GM20000 (cell line): ENCODE measurements around the gene AP1M1.

Experiments used
- DNase-seq: peaks from one replicate; pipeline ENCODE4 v3.0.0; 2012; ENCODE audit warnings: low spot score
- TF ChIP-seq, protein P1 (sequence below): IDR thresholded peaks from 2 replicates; pipeline ENCODE4 v1.5.1; 2012; ENCODE audit warnings: mild to moderate bottlenecking, control low read depth; ENCODE audit errors: extremely low read depth, missing control alignments

AP1M1 gene

DNA sequence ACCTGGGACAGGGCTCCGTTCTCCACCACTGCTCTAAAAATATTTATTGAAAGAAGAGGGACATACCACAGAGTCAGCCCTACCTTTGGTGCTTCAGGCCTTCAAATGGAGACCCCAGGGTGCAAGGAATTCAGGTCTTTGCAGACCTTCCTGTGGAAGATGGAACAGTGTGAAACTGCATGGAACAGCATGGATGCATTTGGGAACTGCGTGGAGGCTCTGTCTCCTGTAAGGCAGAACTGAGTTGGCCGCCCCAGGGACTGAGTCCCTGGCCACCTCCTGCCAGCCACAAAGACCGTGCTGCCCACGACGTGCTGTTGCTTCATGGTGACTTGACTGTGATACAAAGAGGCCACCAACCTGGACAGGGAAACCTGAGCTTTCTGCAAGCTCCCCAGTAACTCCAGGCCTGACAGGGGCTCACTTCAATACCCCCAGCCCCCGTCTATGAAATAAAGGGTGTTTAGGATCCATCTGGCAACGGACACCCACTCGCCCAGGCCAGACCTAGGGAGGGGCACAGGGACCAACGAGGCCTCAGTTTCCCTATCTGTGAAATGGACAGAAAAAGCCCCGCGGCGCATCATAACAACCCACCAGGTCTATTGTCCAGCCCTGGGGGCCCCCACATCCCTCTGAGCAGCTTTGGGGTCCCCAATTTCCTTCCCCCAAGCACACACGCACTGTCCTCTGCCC is 68.3 kb downstream of the AP1M1 start:
- TF ChIP-seq, protein P1, sequence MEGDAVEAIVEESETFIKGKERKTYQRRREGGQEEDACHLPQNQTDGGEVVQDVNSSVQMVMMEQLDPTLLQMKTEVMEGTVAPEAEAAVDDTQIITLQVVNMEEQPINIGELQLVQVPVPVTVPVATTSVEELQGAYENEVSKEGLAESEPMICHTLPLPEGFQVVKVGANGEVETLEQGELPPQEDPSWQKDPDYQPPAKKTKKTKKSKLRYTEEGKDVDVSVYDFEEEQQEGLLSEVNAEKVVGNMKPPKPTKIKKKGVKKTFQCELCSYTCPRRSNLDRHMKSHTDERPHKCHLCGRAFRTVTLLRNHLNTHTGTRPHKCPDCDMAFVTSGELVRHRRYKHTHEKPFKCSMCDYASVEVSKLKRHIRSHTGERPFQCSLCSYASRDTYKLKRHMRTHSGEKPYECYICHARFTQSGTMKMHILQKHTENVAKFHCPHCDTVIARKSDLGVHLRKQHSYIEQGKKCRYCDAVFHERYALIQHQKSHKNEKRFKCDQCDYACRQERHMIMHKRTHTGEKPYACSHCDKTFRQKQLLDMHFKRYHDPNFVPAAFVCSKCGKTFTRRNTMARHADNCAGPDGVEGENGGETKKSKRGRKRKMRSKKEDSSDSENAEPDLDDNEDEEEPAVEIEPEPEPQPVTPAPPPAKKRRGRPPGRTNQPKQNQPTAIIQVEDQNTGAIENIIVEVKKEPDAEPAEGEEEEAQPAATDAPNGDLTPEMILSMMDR = no peak
- no peak for DNase-seq

DNA sequence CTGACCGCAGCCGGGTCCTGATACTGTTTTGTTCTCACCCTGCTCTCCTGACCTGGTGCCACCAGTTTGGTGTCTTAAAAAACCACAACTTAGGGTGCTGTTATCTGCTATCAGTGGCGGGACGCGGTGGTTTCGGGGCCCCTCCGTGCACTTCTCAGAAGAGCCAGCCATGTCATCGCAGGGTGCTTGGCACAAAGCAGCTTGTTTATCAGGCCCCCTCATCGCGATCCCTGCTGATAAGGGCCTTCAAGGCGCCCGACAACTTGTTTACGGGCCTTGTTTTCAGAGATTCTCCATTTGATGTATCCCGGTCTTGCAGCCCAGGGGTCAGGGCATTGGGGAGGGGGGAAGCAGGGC is 68.9 kb downstream of the AP1M1 start:
- DNase-seq = no peak

DNA sequence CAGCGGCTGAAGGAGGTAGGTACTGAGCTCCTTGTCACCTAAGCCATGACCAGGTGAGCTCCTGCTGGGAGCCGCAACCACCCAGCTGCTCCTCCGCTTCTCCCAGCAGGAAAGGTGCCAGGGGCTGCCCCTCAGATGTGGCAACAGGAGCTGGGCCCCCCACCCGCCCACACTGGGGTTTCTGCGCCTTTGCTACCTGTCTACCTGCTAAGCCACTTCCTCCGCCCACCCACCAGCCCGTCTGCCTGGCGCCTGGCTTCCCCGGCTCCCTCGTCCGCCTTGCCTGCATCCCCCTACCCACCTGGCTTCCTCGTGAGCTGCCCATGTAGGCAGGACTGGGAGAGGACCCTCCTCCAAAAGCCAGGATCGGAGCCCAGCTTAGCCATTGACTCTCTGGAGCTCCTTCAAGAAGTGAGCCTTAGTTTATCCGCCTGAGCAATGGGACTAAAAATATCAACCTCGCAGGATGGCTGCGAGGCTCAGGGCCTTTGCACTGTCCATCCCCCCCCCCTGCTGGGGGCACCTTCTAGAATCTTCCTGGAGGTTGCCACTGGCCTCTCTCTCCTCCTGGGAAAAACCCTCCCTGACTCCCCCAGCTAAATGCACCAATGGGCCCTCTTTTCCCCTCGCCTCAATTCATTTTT is 71.1 kb downstream of the AP1M1 start:
- no peak for DNase-seq
- TF ChIP-seq, protein P1 = no peak

More for the DNA sequence above, 68.9 kb downstream of the AP1M1 start:
- TF ChIP-seq, protein P1 = no peak

DNA sequence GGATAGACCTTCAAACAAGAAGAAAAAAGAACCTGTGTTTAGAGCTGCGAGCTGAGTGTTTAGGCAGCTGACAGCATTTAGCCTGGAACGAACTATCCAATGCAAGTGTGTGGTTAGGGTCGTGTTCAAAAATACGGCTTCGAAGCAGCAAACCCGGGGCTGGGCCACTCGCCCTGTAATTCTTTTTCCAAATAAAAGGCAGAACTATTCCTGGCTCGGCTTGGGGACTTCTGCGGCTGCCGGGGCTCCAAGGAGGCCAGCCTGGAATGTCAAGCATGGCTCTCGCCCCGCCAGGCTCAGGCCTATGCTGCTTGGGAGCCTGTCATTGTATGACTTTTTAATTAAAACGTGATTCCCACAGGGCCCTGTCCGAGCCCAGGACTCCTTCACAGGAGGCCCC is 75.2 kb downstream of the AP1M1 start:
- no peak for DNase-seq

DNA sequence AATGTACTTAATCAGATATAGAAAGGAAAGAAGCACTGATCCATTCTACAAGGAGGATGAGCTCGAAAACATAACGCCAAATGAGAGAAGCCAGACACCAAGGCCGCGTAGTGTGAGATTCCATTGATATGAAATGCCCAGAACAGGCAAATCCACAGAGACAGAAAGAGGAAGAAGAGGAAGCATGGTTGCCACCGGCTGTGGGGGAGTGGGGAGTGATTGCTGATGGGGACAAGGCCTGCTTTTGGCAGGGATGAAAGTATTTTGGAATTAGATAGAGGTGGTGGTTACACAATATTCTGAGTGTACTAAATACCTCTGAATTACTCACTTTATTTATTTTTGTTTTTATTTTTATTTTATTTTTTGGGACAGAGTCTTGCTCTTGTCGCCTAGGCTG is 76.7 kb downstream of the AP1M1 start:
- TF ChIP-seq, protein P1 = no peak
- DNase-seq = no peak

More for the DNA sequence above, 75.2 kb downstream of the AP1M1 start:
- TF ChIP-seq, protein P1 = no peak

DNA sequence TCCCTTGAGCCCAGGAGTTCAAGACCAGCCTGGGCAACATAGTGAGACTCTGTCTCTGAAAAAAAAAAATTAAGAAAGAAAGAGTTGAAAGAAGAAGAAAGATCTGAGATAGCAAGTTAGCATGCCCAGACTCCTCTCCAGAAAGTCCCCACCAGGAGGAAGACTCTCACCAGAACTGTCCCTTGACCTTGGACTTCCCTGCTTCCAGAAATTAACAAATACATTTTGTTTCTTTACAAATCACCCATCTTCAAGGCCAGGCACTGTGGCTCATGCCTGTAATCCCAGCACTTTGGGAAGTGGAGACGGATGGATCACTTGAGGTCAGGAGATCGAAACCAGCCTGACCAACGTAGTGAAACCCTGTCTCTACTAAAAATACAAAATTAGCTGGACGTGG is 82.6 kb downstream of the AP1M1 start:
- TF ChIP-seq, protein P1 = no peak
- no peak for DNase-seq

DNA sequence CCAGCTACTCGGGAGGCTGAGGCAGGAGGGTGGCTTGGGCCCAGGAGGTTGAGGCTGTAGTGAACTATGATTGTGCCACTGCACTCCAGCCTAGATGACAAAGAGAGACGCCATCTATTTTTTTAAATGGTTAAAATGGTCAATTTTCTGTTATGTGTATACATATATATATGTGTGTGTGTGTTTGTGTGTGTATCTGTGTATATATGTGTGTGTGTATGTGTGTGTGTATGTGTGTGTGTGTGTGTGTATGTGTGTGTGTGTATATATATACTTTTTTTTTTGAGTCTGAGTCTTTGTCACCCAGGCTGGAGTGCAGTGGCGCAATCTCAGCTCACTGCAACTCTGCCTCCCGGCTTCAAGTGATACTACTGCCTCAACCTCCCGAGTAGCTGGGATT is 84.0 kb downstream of the AP1M1 start:
- TF ChIP-seq, protein P1 = no peak
- no peak for DNase-seq
